HL-60/S4 treated with retinoic acid at 250 ng/mL for 4 days and 3 days (cell line): ENCODE data around the gene IGF2BP1.

Experiments used
- in situ Hi-C: fragments of 300-500 bp; cut with MboI; formaldehyde crosslinking; loops from 2 replicates; pipeline ENCODE4 v1.7.0; 2022; ENCODE audit warnings: low sequenced_read_pairs

IGF2BP1 gene

GRCh38 chr17:49018116-49018612 lies 21.0 kb downstream of the IGF2BP1 start:
- in situ Hi-C loops: no loop called here

DNA sequence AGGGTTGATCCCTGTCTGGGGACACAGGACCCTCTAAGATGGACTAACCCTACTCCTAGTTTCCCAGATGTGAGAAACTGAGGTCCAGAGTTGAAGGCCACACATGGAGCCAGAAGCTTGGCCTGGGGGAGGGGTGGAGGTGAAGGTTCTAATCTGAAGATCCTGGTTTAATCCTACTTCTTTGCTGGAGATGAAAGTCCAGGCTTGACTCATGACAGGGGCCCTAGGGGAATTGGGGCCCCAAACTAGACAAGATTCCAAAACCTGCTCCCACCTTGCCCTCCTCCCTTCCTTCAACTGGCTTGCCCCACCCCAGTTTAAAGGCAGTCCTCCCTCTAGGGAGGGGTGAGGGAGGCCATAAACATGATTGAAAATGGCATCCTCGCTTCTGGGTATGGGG lies 21.6 kb downstream of the IGF2BP1 start:
- in situ Hi-C loops: no loop called here

GRCh38 chr17:49020609-49021008 lies 23.4 kb downstream of the IGF2BP1 start:
- in situ Hi-C loops: no loop called here

DNA sequence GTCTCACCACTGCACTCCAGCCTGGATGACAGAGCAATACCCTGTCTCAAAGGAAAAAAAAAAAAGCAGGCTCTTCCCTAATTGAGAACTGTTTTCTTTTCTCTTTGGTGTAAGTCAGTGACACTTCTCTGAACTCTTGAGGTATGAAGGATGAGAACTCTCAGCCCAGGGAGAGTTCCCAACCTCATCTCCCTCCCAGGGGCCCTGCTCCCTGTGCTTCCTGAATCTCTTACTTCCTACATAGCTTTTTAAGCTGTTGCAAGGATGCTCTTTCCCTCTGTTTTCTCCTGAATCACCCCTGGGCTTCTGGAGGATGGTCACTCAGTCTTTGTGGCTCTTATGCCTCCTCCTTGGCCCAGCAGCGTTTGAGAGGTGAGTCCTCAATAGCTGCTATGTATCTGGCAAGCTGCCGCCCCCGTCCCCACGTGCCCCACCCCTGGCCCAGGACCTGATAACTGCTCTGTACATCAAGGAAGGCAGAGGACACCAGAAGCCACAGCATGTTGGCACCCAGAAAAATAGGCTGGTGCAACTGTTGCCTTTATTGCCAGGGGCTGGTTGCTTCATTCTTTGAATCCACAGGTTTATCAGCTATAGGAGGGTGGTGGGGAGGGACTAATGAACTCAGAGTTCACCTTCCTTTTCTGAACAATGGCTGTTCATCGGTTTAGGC lies 24.0 kb downstream of the IGF2BP1 start:
- in situ Hi-C loops: no loop called here

DNA sequence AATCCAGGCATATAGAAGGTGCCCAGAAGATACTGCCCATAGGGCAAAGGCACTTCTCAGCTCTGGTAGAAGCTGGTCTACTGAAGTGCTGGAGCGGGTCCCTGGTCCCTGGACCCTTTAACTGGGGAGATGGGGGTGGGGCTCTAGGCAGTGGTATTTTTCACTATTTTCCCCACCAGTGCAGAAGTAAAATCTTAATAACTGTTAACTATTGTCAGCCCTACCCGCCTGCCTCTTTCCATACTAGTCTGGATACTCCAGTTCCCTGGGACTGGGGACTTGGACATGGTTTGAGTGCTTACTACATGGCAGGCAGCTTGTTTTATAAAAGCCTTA lies 24.6 kb downstream of the IGF2BP1 start:
- in situ Hi-C loops: no loop called here

- in situ Hi-C loops: no loop called here
Measured at GRCh38 chr17:49022391-49022941, 25.3 kb downstream of the IGF2BP1 start.

- in situ Hi-C loops: no loop called here
Measured at GRCh38 chr17:49024523-49024922, 27.3 kb downstream of the IGF2BP1 start.

DNA sequence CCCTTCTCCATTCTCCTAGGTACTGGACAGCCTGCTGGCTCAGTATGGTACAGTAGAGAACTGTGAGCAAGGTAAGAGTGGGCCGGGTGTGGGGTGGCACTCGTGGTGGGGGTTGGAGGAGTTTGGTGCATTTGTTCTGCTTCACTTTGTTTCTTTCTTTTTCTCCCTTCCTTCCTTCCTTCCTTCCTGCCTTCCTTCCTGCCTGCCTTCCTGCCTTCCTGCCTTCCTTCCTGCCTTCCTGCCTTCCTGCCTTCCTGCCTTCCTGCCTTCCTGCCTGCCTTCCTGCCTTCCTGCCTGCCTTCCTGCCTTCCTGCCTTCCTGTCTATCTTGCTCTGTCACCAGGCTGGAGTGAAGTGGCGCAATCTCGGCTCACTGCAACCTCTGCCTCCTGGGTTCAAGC lies 29.3 kb downstream of the IGF2BP1 start:
- in situ Hi-C loops: loop anchor here (25.0 kb wide), 1 partner anchor 339 kb away; no protein-coding TSS in a partner anchor

GRCh38 chr17:49028271-49028670 lies 31.1 kb downstream of the IGF2BP1 start:
- in situ Hi-C loops: loop anchor here (25.0 kb wide), 1 partner anchor 341 kb away; no protein-coding TSS in a partner anchor

- in situ Hi-C loops: loop anchor here (25.0 kb wide), 1 partner anchor 342 kb away; no protein-coding TSS in a partner anchor
Measured at GRCh38 chr17:49029801-49030200, 32.6 kb downstream of the IGF2BP1 start.

DNA sequence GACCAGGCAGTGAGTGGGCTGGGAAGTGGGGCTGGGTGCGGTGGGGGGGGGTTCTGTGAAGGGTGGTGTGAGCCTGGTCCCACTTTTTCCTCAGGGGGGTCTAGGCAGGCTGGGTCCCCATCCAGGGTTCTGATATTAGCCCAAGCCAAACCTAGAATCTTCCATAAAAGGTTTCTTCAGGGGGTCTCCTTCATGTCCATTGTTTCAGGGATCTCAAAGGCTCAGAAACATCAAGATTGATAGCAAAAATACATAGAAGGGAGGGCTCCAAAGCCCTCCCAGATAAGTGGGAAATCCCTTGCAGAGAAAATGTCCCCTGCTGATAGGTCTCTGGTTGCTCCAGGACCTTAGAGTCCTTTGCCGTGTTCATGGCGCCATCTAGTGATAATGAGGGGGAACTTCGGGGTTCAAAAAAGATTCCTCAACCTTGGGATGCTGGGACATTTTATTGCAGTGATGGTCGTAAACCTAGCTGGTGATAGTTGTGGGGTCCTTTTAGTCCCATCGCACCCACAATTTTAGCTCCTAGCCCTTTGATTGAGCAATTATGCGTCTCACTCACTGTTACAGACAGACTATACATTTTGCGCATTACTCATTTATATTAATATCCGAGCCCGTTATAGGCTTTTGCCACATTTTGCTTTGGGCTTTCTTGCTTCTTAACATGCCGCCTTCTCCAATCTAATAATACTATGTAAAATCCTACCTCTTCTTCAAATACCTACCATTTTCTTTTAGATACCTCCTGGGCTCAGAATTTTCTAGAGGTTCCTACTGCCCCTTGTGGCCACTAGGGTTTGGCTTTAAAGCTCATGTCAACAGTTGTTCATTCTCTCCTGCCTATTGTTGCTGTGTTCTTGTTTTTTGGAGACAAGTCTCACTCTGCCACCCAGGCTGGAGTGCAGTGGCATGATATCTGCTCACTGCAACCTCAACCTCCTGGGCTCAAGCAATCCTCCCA lies 35.1 kb downstream of the IGF2BP1 start:
- in situ Hi-C loops: loop anchor here (25.0 kb wide), 1 partner anchor 345 kb away; no protein-coding TSS in a partner anchor

DNA sequence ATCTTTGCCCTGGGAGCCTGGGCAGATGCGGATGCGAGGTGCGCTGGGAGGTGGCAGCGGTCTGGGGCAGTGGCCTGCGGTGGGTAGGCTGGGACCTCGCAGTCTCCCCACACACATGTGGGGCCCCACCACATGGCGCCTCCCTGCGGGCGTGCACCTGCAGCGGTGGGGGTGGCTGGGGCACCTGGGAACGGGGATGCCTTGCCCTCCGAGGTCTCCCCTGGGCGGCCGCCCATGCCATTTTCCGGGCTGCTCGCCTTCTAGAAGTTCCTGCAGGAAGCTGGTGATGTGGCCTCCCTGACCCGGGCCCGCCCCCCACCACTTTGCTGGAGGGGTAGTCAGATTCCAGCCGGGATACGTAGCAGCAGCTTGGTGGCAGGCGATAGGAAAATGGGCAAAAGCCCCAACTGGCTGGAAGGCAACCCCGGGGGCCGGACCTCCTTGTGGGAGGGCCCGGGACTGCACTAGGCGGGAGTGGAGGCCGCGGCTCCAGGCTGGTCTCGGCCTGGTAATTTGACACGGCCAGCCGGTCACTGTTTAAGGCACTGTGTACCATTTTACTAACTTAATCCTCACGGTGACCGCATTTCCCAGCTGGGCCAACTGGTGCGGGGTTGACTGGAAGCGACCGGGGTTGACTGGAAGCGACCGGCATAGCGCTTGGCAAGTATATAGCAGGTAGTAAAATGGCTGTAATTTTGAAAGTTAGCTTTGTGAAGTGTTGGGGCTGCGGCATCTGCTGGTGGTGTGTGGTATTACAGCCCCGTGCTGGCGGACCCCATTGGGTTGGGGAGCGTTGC lies 38.5 kb downstream of the IGF2BP1 start:
- in situ Hi-C loops: loop anchor here (25.0 kb wide), 1 partner anchor 348 kb away; no protein-coding TSS in a partner anchor

GRCh38 chr17:49036270-49036626 lies 39.1 kb downstream of the IGF2BP1 start:
- in situ Hi-C loops: loop anchor here (25.0 kb wide), 1 partner anchor 349 kb away; no protein-coding TSS in a partner anchor

DNA sequence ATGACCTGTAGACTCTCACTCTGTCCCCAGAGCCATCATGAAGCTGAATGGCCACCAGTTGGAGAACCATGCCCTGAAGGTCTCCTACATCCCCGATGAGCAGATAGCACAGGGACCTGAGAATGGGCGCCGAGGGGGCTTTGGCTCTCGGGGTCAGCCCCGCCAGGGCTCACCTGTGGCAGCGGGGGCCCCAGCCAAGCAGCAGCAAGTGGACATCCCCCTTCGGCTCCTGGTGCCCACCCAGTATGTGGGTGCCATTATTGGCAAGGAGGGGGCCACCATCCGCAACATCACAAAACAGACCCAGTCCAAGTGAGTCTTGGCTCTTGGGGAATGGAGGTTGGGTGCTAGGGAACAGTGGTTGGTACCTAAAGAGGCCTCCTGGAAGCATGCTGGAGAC lies 41.0 kb downstream of the IGF2BP1 start:
- in situ Hi-C loops: loop anchor here (25.0 kb wide), 1 partner anchor 351 kb away; no protein-coding TSS in a partner anchor

GRCh38 chr17:49038544-49038943 lies 41.4 kb downstream of the IGF2BP1 start:
- in situ Hi-C loops: loop anchor here (25.0 kb wide), 1 partner anchor 351 kb away; no protein-coding TSS in a partner anchor

GRCh38 chr17:49039518-49039917 lies 42.3 kb downstream of the IGF2BP1 start:
- in situ Hi-C loops: loop anchor here (25.0 kb wide), 1 partner anchor 352 kb away; no protein-coding TSS in a partner anchor

- in situ Hi-C loops: loop anchor here (25.0 kb wide), 1 partner anchor 354 kb away; no protein-coding TSS in a partner anchor
Measured at GRCh38 chr17:49041527-49041926, 44.3 kb downstream of the IGF2BP1 start.

DNA sequence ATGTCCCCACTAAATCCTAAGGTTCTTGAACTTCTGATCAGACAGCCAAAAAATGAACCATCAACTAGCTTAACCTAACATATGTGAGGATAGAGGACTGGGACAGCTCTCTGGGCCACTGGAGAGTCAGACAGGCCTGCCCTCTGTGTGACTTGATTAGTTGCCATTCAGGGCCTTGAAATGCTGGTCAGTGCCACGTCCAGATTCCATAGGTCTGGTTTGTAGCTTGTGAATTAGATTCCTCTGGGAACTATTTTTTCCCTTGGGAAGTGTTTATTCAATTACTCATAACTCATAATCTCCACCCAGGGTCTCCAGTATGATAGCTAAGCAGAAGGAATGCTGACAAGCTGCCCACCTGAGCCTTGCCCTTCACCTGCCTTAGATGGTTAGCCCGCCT lies 48.2 kb downstream of the IGF2BP1 start:
- in situ Hi-C loops: loop anchor here (25.0 kb wide), 1 partner anchor 358 kb away; no protein-coding TSS in a partner anchor

- in situ Hi-C loops: loop anchor here (25.0 kb wide), 1 partner anchor 360 kb away; no protein-coding TSS in a partner anchor
Measured at GRCh38 chr17:49046912-49047311, 49.7 kb downstream of the IGF2BP1 start.

- in situ Hi-C loops: loop anchor here (25.0 kb wide), 1 partner anchor 362 kb away; no protein-coding TSS in a partner anchor
Measured at GRCh38 chr17:49049265-49049664, 52.1 kb downstream of the IGF2BP1 start.
